HG03460 (cell line): ENCODE results near the gene CFAP57.

ENCODE experiments used
- ATAC-seq: cut with Tn5 transposase; IDR thresholded peaks from one replicate; pipeline ENCODE4 v1.9.1; 2021; ENCODE audit not compliant: unreplicated experiment

Gene CFAP57

GRCh38 chr1:43275826-43276620 is 103.9 kb downstream of the CFAP57 start:
- ATAC-seq = no peak

GRCh38 chr1:43276673-43277072 is 104.5 kb downstream of the CFAP57 start:
- ATAC-seq = no peak

- ATAC-seq = no peak
Observed at GRCh38 chr1:43277116-43277876, 105.2 kb downstream of the CFAP57 start.

- no peak for ATAC-seq
Observed at GRCh38 chr1:43279161-43279560, 107.0 kb downstream of the CFAP57 start.

GRCh38 chr1:43279666-43280065 is 107.5 kb downstream of the CFAP57 start:
- ATAC-seq = no peak

GRCh38 chr1:43280692-43281091 is 108.6 kb downstream of the CFAP57 start:
- no peak for ATAC-seq

- no peak for ATAC-seq
Observed at GRCh38 chr1:43282220-43283195, 110.4 kb downstream of the CFAP57 start.

GRCh38 chr1:43284065-43284464 is 111.9 kb downstream of the CFAP57 start:
- no peak for ATAC-seq

GRCh38 chr1:43284546-43285110 is 112.5 kb downstream of the CFAP57 start:
- no peak for ATAC-seq

GRCh38 chr1:43285269-43285990 is 113.3 kb downstream of the CFAP57 start, which contains the start of gene C1orf210:
C1orf210 (minus strand) TSS chr1:43285581; CDS start chr1:43283270, 2,311 bp downstream.
- ATAC-seq = no peak

- ATAC-seq = no peak
Observed at GRCh38 chr1:43286115-43286514, 114.0 kb downstream of the CFAP57 start.

- ATAC-seq = no peak
Observed at GRCh38 chr1:43286533-43286932, 114.4 kb downstream of the CFAP57 start.

GRCh38 chr1:43288058-43288784 is 116.1 kb downstream of the CFAP57 start:
- no peak for ATAC-seq

GRCh38 chr1:43288785-43289706 is 116.9 kb downstream of the CFAP57 start:
- ATAC-seq = no peak

GRCh38 chr1:43292216-43292615 is 120.1 kb downstream of the CFAP57 start:
- ATAC-seq = no peak

- ATAC-seq = no peak
Observed at GRCh38 chr1:43292679-43293078, 120.5 kb downstream of the CFAP57 start.

- no peak for ATAC-seq
Observed at GRCh38 chr1:43293176-43293575, 121.0 kb downstream of the CFAP57 start.
